Astrocyte (in vitro differentiated cells and primary cell): Measurements from ENCODE around the gene UMODL1. TPM values are rescaled to one million over a fixed set of nuclear protein-coding genes. Genes with fewer than 3 reads are reported as not detected.

Source experiments
- DNase-seq: peaks from one replicate; pipeline ENCODE4 v3.0.0-alpha.2; 2010; ENCODE audit warnings: low read depth
- FAIRE-seq: peaks from 2 replicates; lab custom pipeline; 2011; peaks lifted over from hg19 to GRCh38; lab: Jason Lieb, UNC
- H2AFZ ChIP-seq: 2 replicates; pipeline ENCODE4 v1.6.0; 2012; ENCODE audit warnings: low read depth, low read length, inconsistent platforms
- H3K27ac ChIP-seq: 2 replicates; pipeline ENCODE4 v1.5.1; 2011; ENCODE audit warnings: low read depth, low read length, inconsistent platforms
- H3K27me3 ChIP-seq: 2 replicates; pipeline ENCODE4 v1.6.0; 2011; ENCODE audit warnings: low read length, inconsistent platforms; ENCODE audit not compliant: insufficient read depth
- H3K36me3 ChIP-seq: 2 replicates; pipeline ENCODE4 v1.5.1; 2011; ENCODE audit warnings: low read length, inconsistent platforms; ENCODE audit not compliant: insufficient read depth
- H3K4me1 ChIP-seq: 2 replicates; pipeline ENCODE4 v1.5.1; 2011; ENCODE audit warnings: low read length, inconsistent platforms; ENCODE audit not compliant: insufficient read depth
- H3K4me2 ChIP-seq: 2 replicates; pipeline ENCODE4 v1.6.0; 2012; ENCODE audit warnings: low read length, inconsistent platforms
- H3K4me3 ChIP-seq: 2 replicates; pipeline ENCODE4 v1.5.1; 2011; ENCODE audit warnings: low read depth, mild to moderate bottlenecking, low read length, inconsistent platforms; ENCODE audit not compliant: insufficient read depth
- H3K79me2 ChIP-seq: 2 replicates; pipeline ENCODE4 v1.6.0; 2012; ENCODE audit warnings: mild to moderate bottlenecking, low read length, inconsistent platforms; ENCODE audit not compliant: insufficient read depth
- H3K9ac ChIP-seq: 2 replicates; pipeline ENCODE4 v1.6.0; 2012; ENCODE audit warnings: mild to moderate bottlenecking, low read length, inconsistent platforms
- H3K9me3 ChIP-seq: 2 replicates; pipeline ENCODE4 v1.5.1; 2012; ENCODE audit warnings: low read depth, mild to moderate bottlenecking, low read length, inconsistent platforms; ENCODE audit not compliant: insufficient read depth
- H4K20me1 ChIP-seq: 2 replicates; pipeline ENCODE4 v1.6.0; 2012; ENCODE audit warnings: low read length, inconsistent platforms; ENCODE audit not compliant: insufficient read depth
- H3K27ac Mint-ChIP-seq: one replicate; pipeline ENCODE4 v1.8.0; 2021; ENCODE audit warnings: mild to moderate bottlenecking, mixed read lengths; ENCODE audit not compliant: unreplicated experiment
- H3K27me3 Mint-ChIP-seq: one replicate; pipeline ENCODE4 v1.8.0; 2021; ENCODE audit warnings: low read depth, mixed read lengths; ENCODE audit not compliant: unreplicated experiment
- H3K36me3 Mint-ChIP-seq: one replicate; pipeline ENCODE4 v1.8.0; 2021; ENCODE audit warnings: low read depth, mixed read lengths; ENCODE audit not compliant: unreplicated experiment
- H3K4me1 Mint-ChIP-seq: one replicate; pipeline ENCODE4 v1.8.0; 2021; ENCODE audit warnings: low read depth, mixed read lengths; ENCODE audit not compliant: unreplicated experiment
- H3K4me3 Mint-ChIP-seq: one replicate; pipeline ENCODE4 v1.8.0; 2021; ENCODE audit warnings: mild to moderate bottlenecking, moderate library complexity, mixed read lengths; ENCODE audit not compliant: unreplicated experiment
- H3K9me3 Mint-ChIP-seq: one replicate; pipeline ENCODE4 v1.8.0; 2021; ENCODE audit warnings: mild to moderate bottlenecking, mixed read lengths; ENCODE audit not compliant: unreplicated experiment
- EZH2 ChIP-seq: IDR thresholded peaks from 2 replicates; pipeline ENCODE4 v1.6.1; 2012; ENCODE audit warnings: mild to moderate bottlenecking, low read length, inconsistent platforms; ENCODE audit not compliant: insufficient read depth
- total RNA-seq: library from RNA; stranded (reverse); gene quantifications from 2 replicates; pipeline ENCODE4 v1.2.1, GENCODE V29; 2021
- TF ChIP-seq, protein P1 (sequence below): IDR thresholded peaks from 2 replicates; pipeline ENCODE4 v1.5.1; 2011; ENCODE audit warnings: low read depth, mild to moderate bottlenecking, inconsistent platforms, low read length, moderate library complexity; ENCODE audit not compliant: insufficient read depth

UMODL1 gene
- total RNA-seq, 1 donor from 2014 or later: not detected

DNA sequence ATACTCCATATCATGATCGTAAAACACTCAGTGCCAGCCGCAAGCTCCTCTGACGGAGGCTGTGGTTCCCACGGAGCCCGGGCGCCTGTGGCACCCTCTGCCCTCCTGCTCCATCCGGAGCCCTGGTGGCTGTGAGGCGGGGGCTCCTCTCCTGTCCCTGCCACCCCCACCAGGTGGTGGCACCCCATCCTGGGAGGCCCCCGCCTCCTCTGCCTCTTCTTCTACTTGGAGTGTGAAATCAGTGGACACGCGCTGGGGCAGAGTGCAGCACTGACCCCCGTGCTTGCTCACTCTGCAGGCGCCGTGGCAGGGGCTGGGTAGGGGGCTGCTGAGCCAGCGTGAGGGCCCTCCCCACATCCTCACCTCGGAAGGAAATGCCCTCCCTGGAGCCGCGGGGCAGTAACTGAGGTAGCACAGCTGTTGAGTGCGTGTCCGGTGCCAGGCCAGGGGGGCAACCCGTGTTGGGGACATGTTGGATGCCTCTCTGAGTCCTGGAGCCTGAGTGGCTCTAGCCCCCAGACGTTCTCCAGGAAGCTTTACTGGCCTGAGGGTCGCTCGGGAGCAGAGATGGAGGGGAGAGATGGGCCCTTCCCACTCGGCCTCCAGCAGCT is 89.1 kb downstream of the UMODL1 start:
- H3K4me3 Mint-ChIP-seq: no peak overlapping the region
- no peak overlapping the region for H3K4me3 ChIP-seq
- H3K27me3 ChIP-seq: peaks cover 5% of the 10 kb centered on the region
- no peak overlapping the region for H2AFZ ChIP-seq
- no peak for FAIRE-seq
- no peaks in the 10 kb centered on the region for H3K9me3 Mint-ChIP-seq
- H3K36me3 Mint-ChIP-seq: no peaks in the 10 kb centered on the region
- no peaks in the 10 kb centered on the region for H3K9me3 ChIP-seq
- no peak overlapping the region for H3K27ac Mint-ChIP-seq
- no peak overlapping the region for H3K27ac ChIP-seq
- no peak overlapping the region for H3K4me2 ChIP-seq
- H3K36me3 ChIP-seq: no peaks in the 10 kb centered on the region
- H3K9ac ChIP-seq: no peak overlapping the region
- H3K27me3 Mint-ChIP-seq: peaks cover 22% of the 10 kb centered on the region
- no peaks in the 10 kb centered on the region for H3K4me1 ChIP-seq
- TF ChIP-seq, protein P1, sequence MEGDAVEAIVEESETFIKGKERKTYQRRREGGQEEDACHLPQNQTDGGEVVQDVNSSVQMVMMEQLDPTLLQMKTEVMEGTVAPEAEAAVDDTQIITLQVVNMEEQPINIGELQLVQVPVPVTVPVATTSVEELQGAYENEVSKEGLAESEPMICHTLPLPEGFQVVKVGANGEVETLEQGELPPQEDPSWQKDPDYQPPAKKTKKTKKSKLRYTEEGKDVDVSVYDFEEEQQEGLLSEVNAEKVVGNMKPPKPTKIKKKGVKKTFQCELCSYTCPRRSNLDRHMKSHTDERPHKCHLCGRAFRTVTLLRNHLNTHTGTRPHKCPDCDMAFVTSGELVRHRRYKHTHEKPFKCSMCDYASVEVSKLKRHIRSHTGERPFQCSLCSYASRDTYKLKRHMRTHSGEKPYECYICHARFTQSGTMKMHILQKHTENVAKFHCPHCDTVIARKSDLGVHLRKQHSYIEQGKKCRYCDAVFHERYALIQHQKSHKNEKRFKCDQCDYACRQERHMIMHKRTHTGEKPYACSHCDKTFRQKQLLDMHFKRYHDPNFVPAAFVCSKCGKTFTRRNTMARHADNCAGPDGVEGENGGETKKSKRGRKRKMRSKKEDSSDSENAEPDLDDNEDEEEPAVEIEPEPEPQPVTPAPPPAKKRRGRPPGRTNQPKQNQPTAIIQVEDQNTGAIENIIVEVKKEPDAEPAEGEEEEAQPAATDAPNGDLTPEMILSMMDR: no peak
- no peak for TF ChIP-seq EZH2
- no peaks in the 10 kb centered on the region for H3K79me2 ChIP-seq
- no peaks in the 10 kb centered on the region for H4K20me1 ChIP-seq
- H3K4me1 Mint-ChIP-seq: peaks cover 5% of the 10 kb centered on the region
- no peak for DNase-seq

DNA sequence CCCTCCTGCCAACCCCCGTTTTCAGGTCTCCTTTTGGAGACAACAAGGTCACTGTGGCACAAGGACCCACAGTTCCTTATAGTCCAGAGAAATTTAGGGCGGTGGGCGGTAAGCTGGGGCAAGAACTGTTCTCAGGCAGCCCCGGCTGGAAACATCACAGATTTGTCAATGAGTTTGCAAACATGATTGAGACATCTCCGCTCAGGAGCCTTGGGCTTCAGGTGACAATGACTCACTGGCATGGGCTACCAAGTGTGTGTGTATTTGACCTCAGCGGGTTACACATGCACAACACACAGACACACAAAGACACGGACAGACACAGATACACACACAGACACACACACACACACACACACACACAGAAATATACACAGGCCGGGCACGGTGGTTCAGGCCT is 89.6 kb downstream of the UMODL1 start:
- TF ChIP-seq, protein P1: no peak
- no peak for TF ChIP-seq EZH2
- H2AFZ ChIP-seq: no peak overlapping the region
- H3K79me2 ChIP-seq: no peaks in the 10 kb centered on the region
- DNase-seq (no peak), FAIRE-seq (no peak)
- Mint-ChIP-seq H3K9me3 (no peaks in the 10 kb centered on the region), H3K27ac (no peak overlapping the region), H3K36me3 (no peaks in the 10 kb centered on the region), H3K4me3 (no peak overlapping the region), H3K4me1 (peaks cover 5% of the 10 kb centered on the region), H3K27me3 (peaks cover 17% of the 10 kb centered on the region)
- H4K20me1 ChIP-seq: no peaks in the 10 kb centered on the region
- no peaks in the 10 kb centered on the region for H3K9me3 ChIP-seq
- H3K4me3 ChIP-seq: no peak overlapping the region
- H3K9ac ChIP-seq: no peak overlapping the region
- H3K4me1 ChIP-seq: no peaks in the 10 kb centered on the region
- H3K27ac ChIP-seq: no peak overlapping the region
- no peaks in the 10 kb centered on the region for H3K36me3 ChIP-seq
- H3K4me2 ChIP-seq: no peak overlapping the region
- peaks cover 5% of the 10 kb centered on the region for H3K27me3 ChIP-seq

DNA sequence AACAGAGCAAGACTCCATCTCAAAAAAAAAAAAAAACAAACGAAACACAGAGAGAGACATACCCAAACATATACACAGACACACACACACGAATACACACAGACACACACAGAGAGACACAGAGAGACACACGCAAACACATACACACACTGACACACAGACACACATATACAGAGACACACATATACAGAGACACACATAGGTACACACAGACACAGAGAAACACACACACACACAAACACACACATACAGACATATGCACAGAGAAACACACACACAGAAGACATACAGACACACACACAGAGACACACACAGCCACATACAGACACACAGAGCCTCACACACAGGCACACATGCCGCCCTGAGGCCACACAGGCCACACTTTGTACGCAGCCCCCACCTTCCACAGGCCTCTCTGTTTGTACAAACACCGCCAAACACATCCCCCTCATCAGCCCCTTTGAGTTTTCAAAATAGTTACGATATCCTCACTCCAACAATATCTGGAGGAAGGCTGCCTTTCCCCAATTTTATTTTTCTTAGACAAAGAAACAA is 90.4 kb downstream of the UMODL1 start:
- H3K27me3 ChIP-seq: peaks cover 4% of the 10 kb centered on the region
- peaks cover 12% of the 10 kb centered on the region for H3K27me3 Mint-ChIP-seq
- DNase-seq (no peak), FAIRE-seq (no peak)
- TF ChIP-seq, protein P1: no peak
- TF ChIP-seq EZH2: no peak
- peaks cover 5% of the 10 kb centered on the region for H3K4me1 Mint-ChIP-seq
- H3K4me3 ChIP-seq: no peak overlapping the region
- no peaks in the 10 kb centered on the region for H3K36me3 ChIP-seq
- H2AFZ ChIP-seq: no peak overlapping the region
- H3K79me2 ChIP-seq: no peaks in the 10 kb centered on the region
- no peak overlapping the region for H3K9ac ChIP-seq
- H3K36me3 Mint-ChIP-seq: no peaks in the 10 kb centered on the region
- no peaks in the 10 kb centered on the region for H3K9me3 Mint-ChIP-seq
- H3K27ac ChIP-seq: no peak overlapping the region
- no peaks in the 10 kb centered on the region for H3K4me1 ChIP-seq
- no peak overlapping the region for H3K4me2 ChIP-seq
- no peak overlapping the region for H3K27ac Mint-ChIP-seq
- no peaks in the 10 kb centered on the region for H3K9me3 ChIP-seq
- H4K20me1 ChIP-seq: no peaks in the 10 kb centered on the region
- no peak overlapping the region for H3K4me3 Mint-ChIP-seq
